HUDEP-2 (cell line): Measurements from ENCODE around the gene IRF6.

ENCODE experiments used
- DNase-seq, 76 experiments: peaks; one replicate each; lab custom pipeline; 2025; ENCODE audit not compliant: unreplicated experiment in 76 of 76; lab: John Stamatoyannopoulos, UW

Gene IRF6

GRCh38 chr1:209791920-209792319 is 14.0 kb downstream of the IRF6 start:
- no peak for DNase-seq

GRCh38 chr1:209790286-209791193 is 15.4 kb downstream of the IRF6 start:
- no peak for DNase-seq

- DNase-seq: no peak
These were observed 16.7 kb downstream of the IRF6 start for GRCh38 chr1:209789245-209789644.

- DNase-seq: no peak
These were observed 18.4 kb downstream of the IRF6 start for GRCh38 chr1:209787551-209787950.

DNA sequence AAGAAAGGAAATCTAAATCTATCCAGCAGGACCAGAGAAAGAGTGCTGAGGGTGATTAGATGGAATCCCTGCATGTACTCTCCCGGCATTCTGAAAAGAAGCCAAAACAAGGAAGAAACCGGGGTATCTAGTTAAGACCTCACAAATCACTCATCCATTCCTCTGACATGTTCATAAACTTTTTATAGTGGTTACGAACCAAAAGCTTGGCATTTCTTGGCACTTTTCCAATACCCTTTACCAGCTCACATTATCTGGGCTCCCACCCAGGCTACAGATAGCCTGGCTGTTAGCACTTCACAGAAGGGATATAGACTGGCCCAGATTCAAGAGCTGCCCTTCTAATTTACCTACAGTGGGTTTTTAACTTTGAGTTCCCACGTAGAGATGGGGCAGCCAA is 19.8 kb downstream of the IRF6 start:
- peak in 40 of 76 experiments; percentile 8 to 83 (median 44) for DNase-seq

- DNase-seq: no peak
These were observed 20.4 kb downstream of the IRF6 start for GRCh38 chr1:209785592-209785991.

GRCh38 chr1:209784265-209785169 is 21.4 kb downstream of the IRF6 start, which contains the start of gene C1orf74:
Gene C1orf74 (minus strand): TSS chr1:209784559. CDS start chr1:209783634, 925 bp downstream.
- peak in 75 of 76 experiments; percentile 57 to 98 (median 95) for DNase-seq

DNA sequence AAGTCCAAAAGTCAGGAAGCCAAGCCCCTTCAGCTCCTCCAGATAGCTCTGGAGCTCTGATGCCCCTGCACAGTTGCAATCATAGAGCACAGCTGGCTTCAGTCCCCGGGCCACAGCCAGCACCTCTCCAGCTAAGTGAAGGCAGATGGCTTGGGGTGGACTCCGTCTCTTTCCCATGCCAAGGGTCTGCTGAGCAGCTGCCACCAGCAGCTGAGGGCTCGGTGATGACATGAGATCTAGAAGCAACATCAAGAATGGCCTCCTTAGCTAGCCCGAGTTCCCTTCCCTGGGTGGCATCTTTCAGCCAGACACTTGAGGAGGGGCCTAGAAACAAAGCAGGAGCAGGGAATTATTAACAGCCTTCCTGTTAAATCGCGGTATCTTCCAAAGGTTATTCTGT is 22.6 kb downstream of the IRF6 start:
- no peak for DNase-seq

DNA sequence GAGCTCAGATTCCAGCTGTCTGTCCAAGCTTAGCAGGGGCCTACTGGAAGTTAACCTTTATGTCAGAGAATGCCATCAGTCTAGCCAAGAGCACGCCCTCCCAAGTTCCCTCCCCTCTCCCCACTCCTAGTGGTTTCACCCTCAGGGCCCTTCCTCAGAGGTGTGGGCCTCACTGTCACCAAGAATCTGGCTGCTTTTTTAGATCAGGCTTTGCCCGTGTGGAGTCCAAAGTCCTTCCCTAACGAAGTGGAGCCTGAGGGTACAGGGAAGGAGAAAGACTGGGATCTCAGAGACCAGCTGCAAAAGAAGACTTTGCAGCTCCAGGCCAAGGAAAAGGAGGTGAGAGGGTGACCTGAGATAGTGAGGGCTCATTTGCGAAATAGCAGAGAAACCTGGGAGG is 25.7 kb downstream of the IRF6 start:
- no peak for DNase-seq

DNA sequence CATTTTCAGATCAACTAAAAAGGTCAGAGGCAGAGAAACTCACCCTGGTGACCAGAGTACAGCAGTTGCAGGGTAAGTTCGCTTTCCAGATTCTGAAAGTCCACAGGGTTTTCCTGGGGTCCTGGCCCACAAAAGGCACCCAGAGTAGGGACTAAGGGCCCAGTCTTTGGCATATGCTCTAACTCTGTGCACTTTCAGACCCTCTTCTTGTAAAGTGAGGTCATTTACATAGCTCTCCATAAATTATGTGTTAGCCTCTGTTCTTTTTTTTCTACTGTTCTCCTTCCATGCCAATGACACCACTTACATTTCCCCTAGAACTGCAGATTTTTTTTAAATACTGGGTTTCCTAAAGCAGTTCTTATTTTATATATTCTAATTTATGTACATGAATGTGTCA is 27.8 kb downstream of the IRF6 start:
- DNase-seq: no peak

DNA sequence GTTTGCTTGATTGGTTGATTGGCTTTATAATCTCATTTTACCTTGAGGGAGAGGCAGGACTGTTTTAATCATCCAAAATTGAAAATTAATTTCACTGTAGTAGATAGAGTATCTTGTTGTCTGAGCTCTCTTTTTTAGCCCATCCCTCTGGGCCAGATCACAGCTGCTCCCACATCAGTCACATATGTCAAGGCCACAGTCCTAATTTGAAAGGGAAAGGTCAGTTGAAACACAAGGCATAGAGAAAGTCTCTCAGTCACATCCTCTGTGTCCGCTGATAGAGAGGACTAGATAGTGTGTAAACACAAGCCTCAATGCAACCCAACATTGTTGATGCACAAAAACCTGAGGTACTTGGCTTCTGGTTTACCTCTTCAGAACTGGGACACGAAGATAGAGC is 28.4 kb downstream of the IRF6 start:
- no peak for DNase-seq

GRCh38 chr1:209775678-209776077 is 30.3 kb downstream of the IRF6 start:
- no peak for DNase-seq

DNA sequence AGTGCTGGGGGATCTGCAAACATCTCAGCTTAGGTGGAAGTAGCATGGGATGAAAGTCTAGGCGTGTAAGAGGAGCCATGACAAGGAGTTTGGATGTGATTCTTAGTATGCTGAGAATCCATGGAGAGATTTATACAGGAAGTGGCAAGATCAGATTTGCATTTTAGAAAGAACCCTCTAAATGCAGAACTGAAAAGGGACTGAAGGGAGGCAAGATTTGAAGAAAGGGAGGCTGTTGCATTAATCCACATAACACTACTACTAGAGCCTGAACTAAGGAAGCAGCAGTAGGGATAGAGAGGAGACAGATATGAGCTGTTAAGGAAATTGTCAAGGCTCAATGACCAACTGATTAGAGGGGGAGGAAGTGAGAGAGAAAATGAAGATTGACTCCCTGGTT is 31.4 kb downstream of the IRF6 start:
- DNase-seq: no peak

DNA sequence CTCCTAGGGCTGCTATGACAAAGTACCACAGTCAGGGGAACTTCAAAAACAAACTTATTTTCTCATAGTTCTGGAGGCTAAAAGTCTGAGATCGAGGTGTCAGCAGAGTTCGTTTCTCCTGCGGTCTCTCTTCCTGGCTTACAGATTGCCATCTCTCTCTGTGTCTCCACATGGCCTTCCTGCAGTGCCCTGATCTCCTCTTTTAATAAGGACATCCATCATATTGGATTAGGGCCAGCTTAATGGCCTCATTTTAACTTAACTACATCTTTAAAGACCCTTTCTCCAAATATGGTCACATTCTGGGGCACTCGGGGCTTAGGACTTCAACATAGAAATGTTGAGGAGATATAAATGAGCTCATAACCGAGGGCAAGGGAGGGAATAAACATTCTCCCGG is 33.8 kb downstream of the IRF6 start:
- no peak for DNase-seq

- DNase-seq: no peak
These were observed 35.1 kb downstream of the IRF6 start for GRCh38 chr1:209770636-209771415.

DNA sequence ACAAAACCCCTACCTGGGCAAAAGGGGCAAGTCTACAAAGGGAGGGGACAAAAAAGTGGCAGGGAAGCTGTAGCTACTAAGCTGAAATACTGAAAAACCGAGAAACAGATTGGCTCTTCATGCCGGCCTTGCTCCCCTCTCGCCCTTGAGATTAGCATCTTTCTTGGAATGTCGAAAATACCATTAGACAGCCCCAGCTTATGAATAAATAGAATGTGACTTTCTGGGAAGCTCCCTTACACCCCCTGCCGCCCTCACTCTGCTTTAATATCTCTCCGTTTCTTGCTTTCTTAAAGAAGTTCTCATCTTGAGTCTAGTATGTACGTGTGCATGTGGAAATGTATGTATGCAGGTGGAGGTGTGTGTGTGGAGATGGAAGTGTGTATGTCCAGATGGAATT is 36.0 kb downstream of the IRF6 start:
- DNase-seq: no peak

GRCh38 chr1:209769171-209769904 is 36.6 kb downstream of the IRF6 start:
- DNase-seq: no peak

- DNase-seq: no peak
These were observed 37.6 kb downstream of the IRF6 start for GRCh38 chr1:209768354-209768774.

- no peak for DNase-seq
These were observed 38.2 kb downstream of the IRF6 start for GRCh38 chr1:209767706-209768105.

DNA sequence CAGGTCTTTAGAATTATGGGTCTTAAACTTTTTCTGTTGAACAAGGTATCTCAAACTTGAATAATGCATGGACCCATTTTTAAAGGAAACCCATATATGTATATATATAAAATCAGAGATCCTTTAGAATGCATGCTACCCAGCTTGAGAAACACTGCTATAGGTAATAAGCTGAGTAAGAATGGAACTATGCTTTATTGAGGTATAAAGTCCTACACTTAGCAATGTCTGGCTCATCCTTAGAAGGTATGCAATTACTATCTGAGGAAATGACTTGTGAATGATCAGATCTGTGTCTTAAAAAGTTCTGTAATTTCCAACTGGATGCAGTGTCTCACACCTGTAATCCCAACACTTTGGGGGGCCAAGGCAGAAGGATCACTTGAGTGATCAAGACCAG is 38.8 kb downstream of the IRF6 start:
- DNase-seq: no peak
